ENCODE data around the gene OR51V1. TPM values are rescaled to one million over a fixed set of nuclear protein-coding genes. Genes with fewer than 3 reads are reported as not detected.

OR51V1 gene
- total RNA-seq, 1 donor from 2014 or later = not detected

DNA sequence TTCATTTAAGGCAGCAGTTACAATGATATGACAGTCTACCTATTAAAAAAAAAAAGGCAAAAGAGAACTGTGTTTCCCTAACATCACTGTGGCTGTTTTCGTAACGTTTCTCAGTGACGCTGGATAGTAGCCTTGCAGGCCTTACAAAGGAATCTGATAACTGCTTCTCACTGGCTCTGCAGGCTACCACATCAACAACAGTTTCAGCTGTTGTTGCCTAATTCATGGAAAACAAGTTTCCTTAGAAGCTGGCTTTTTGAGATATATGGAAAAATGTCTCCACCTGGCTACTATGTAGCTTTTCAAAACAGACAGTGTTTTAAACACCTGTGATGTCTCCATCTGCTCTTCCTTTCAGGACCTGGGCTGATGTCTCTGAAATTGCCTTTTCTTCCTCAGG is 3.8 kb downstream of the OR51V1 start:
- DNase-seq (ENCODE audit: low spot score, unreplicated experiment) = no peak
- Mint-ChIP-seq H3K36me3 (ENCODE audit: insufficient read depth) (no peaks in the 10 kb centered on the region), H3K27ac (no peak overlapping the region), H3K27me3 (no peaks in the 10 kb centered on the region), H3K9me3 (ENCODE audit: low read depth) (peaks cover 8% of the 10 kb centered on the region), H3K4me1 (ENCODE audit: low read depth) (no peaks in the 10 kb centered on the region), H3K4me3 (ENCODE audit: low read depth) (no peak overlapping the region)
- TF ChIP-seq, protein P1, sequence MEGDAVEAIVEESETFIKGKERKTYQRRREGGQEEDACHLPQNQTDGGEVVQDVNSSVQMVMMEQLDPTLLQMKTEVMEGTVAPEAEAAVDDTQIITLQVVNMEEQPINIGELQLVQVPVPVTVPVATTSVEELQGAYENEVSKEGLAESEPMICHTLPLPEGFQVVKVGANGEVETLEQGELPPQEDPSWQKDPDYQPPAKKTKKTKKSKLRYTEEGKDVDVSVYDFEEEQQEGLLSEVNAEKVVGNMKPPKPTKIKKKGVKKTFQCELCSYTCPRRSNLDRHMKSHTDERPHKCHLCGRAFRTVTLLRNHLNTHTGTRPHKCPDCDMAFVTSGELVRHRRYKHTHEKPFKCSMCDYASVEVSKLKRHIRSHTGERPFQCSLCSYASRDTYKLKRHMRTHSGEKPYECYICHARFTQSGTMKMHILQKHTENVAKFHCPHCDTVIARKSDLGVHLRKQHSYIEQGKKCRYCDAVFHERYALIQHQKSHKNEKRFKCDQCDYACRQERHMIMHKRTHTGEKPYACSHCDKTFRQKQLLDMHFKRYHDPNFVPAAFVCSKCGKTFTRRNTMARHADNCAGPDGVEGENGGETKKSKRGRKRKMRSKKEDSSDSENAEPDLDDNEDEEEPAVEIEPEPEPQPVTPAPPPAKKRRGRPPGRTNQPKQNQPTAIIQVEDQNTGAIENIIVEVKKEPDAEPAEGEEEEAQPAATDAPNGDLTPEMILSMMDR (IDR thresholded peaks at IDR 0.05; ENCODE audit: unreplicated experiment) = no peak

DNA sequence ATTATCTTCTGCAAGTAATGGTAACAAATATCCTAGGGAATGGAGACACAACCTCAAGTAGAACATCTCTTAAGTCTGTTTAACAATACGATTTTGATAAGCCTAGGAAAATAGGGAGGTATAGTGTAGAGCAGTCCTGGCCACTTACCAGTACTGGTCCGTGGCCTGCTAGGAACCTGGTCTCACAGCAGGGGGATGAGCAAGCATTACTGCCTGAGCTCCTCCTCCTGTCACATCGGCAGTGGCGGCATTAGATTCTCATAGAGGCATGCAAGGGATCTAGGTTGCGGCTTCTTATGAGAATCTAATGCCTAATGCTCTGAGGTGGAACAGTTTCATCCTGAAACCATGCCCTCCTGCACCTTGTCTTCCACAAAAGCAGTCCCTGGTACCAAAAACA is 4.4 kb downstream of the OR51V1 start:
- H3K27ac Mint-ChIP-seq = no peak overlapping the region
- no peak overlapping the region for H3K4me3 Mint-ChIP-seq (ENCODE audit: low read depth)
- peaks cover 12% of the 10 kb centered on the region for H3K9me3 Mint-ChIP-seq (ENCODE audit: low read depth)
- H3K4me1 Mint-ChIP-seq (ENCODE audit: low read depth) = no peaks in the 10 kb centered on the region
- H3K27me3 Mint-ChIP-seq = no peaks in the 10 kb centered on the region
- DNase-seq (ENCODE audit: low spot score, unreplicated experiment) = no peak
- TF ChIP-seq, protein P1 (IDR thresholded peaks at IDR 0.05; ENCODE audit: unreplicated experiment) = no peak
- no peaks in the 10 kb centered on the region for H3K36me3 Mint-ChIP-seq (ENCODE audit: insufficient read depth)

DNA sequence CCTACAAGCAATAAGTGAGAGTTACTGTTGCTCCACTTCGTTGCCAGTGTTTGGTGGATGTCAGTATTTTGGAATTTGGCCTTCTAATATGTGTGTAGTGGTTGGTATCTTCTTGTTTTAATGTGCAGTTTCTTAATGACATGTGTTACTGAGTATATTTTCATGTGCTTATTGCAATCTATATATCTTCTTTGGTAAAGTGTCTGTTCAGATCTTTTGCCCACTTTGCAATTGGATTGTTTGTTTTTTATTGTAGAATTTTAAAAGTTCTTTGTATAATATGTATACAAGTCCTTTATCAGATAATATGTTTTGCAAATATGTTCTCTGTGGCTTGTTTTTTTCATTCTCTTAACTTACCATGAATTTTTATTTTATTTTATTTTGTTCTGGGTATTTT is 7.7 kb downstream of the OR51V1 start:
- H3K27ac Mint-ChIP-seq = no peak overlapping the region
- TF ChIP-seq, protein P1 (IDR thresholded peaks at IDR 0.05; ENCODE audit: unreplicated experiment) = no peak
- no peaks in the 10 kb centered on the region for H3K27me3 Mint-ChIP-seq
- no peak for DNase-seq (ENCODE audit: low spot score, unreplicated experiment)
- H3K36me3 Mint-ChIP-seq (ENCODE audit: insufficient read depth) = no peaks in the 10 kb centered on the region
- H3K4me1 Mint-ChIP-seq (ENCODE audit: low read depth) = no peaks in the 10 kb centered on the region
- H3K9me3 Mint-ChIP-seq (ENCODE audit: low read depth) = peaks cover 16% of the 10 kb centered on the region
- no peak overlapping the region for H3K4me3 Mint-ChIP-seq (ENCODE audit: low read depth)

DNA sequence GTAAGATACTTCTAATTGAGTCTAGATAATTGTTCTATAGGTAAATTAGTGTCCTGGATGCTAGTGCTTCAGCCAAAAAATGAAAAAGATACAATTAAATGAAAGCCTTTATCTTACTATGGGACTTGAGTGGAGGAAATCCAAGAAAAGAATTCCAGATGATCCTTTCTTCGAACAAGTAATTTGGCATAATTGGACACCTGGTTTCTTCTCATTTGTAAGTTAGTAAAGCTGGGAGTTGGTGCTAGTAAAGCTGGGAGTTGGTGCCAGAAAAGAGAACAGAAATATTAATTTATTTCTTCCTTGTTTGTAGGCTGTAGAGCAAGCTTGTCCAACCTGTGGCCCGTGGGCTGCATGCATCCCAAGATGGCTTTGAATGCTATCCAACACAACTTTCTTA is 12.3 kb downstream of the OR51V1 start:
- no peaks in the 10 kb centered on the region for H3K4me1 Mint-ChIP-seq (ENCODE audit: low read depth)
- no peaks in the 10 kb centered on the region for H3K36me3 Mint-ChIP-seq (ENCODE audit: insufficient read depth)
- TF ChIP-seq, protein P1 (IDR thresholded peaks at IDR 0.05; ENCODE audit: unreplicated experiment) = no peak
- H3K27me3 Mint-ChIP-seq = no peaks in the 10 kb centered on the region
- DNase-seq (ENCODE audit: low spot score, unreplicated experiment) = no peak
- no peak overlapping the region for H3K27ac Mint-ChIP-seq
- H3K4me3 Mint-ChIP-seq (ENCODE audit: low read depth) = no peak overlapping the region
- H3K9me3 Mint-ChIP-seq (ENCODE audit: low read depth) = peaks cover 15% of the 10 kb centered on the region

DNA sequence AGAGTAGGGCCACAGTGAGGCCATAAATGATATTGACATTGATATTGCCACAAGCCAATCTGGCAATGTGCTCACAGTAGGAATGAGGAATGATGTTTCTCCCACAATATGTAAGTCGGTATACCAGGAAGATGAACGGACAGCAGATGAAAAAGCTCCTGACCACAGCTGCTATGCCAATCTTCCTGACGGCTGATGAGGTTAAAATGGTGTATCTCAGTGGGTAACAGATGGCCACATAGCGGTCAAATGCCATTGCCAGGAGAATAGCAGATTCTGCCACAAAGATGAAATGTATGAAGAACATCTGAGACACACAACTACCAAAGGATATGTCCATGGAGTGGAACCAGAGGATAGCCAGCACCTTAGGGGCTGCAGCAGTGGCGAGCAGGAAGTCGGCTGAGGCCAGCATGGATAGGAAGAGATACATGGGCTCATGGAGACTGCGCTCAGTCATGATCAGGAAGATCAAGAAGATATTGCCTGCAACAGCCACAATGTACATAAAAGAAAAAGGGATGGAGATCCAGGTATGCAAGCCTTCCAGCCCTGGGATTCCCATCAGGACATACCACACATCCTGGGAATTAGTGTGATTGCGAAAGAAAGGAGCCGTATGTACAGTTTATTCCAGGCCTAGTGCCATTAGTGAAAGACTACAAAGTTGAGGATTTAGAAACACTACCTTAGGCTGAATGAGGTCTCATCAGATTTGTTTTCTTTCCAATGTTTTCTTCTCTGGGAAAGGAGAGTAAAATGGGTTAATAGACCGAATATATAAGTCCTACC is 22.2 kb downstream of the OR51V1 start:
- no peaks in the 10 kb centered on the region for H3K36me3 Mint-ChIP-seq (ENCODE audit: insufficient read depth)
- TF ChIP-seq, protein P1 (IDR thresholded peaks at IDR 0.05; ENCODE audit: unreplicated experiment) = no peak
- no peak overlapping the region for H3K4me3 Mint-ChIP-seq (ENCODE audit: low read depth)
- H3K27ac Mint-ChIP-seq = no peak overlapping the region
- DNase-seq (ENCODE audit: low spot score, unreplicated experiment) = no peak
- no peaks in the 10 kb centered on the region for H3K9me3 Mint-ChIP-seq (ENCODE audit: low read depth)
- no peaks in the 10 kb centered on the region for H3K4me1 Mint-ChIP-seq (ENCODE audit: low read depth)
- H3K27me3 Mint-ChIP-seq = no peaks in the 10 kb centered on the region

Data from progenitor cell of endocrine pancreas (in vitro differentiated cells).